HG02981 (cell line): ENCODE data around the gene DTNBP1.

Experiments used
- ATAC-seq: cut with Tn5 transposase; IDR thresholded peaks from one replicate; pipeline ENCODE4 v1.9.1; 2021; ENCODE audit warnings: mild to moderate bottlenecking, moderate library complexity; ENCODE audit not compliant: unreplicated experiment

The DTNBP1 gene

GRCh38 chr6:15662326-15663129 is at the start of gene DTNBP1:
DTNBP1 (minus strand) TSS chr6:15663028; CDS start chr6:15662869, 159 bp downstream.
- peak; percentile 69 for ATAC-seq

DNA sequence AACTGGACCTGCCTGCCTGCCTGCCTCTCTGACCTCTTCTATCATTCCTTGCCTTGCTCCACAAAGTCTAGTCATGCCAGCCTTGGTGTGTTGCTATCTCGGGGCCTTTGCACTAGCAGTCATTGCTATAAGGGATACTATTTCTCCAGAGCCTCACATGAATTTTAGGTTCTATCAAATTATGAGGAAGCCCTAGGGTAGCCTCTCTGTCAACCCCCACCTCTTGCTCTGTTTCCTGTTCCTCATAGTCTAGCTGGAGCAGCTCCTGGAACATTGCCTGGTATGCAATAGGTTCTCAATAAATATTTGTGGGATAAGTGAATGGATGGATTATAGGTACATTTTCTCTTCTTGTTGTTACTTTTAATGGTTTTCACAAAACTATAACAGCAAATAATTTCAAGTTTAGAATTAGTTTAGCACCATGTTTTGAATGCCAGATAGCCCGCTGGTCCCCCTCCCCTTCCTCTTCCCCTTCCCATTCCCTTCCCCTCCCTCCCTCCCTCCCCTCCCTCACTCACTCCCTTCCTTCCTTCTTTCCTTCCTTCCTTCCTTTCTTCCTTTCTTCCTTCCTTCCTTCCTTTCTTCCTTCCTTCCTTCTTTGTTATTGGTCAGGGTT is 46.9 kb upstream of the DTNBP1 start:
- ATAC-seq: no peak

- no peak for ATAC-seq
Measured at GRCh38 chr6:15708231-15708630, 45.4 kb upstream of the DTNBP1 start.

GRCh38 chr6:15705981-15706380 is 43.2 kb upstream of the DTNBP1 start:
- no peak for ATAC-seq

DNA sequence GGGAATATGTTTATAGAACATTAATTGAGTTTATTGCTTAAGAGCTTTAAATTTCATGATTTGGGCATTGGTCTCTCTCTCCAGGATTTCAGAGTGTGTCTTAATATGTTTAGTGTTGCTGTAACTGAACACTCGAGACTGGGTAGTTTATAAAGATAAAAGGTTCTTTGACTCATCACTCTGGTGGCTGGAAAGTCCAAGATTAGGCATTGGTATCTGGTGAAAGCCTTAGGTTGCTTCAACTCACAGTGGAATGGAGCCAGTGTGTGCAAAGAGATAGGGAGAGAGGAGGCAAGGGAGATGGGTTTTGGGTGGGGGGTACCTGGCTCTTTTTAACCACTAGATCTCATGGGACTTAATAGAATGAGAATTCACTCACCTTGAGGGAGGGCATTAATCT is 35.6 kb upstream of the DTNBP1 start:
- ATAC-seq: no peak

DNA sequence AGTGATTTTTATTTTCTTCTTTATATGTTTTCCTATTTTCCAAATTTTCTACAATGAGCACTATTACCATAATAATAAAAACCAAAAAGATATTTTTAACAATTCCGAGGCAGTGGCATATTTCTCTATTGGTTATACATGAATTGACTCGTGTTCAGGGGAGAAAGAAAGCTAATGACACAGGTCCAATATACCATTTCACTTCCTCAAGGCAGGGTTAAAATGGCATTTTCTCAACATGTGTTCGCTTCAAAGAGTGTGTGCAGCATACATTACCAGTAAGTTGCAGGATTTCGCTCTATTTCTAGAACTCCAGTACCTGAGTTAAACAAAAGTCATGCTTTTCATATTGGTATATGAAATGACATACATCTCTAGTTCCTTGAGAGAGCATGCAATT is 35.1 kb upstream of the DTNBP1 start:
- ATAC-seq: no peak

DNA sequence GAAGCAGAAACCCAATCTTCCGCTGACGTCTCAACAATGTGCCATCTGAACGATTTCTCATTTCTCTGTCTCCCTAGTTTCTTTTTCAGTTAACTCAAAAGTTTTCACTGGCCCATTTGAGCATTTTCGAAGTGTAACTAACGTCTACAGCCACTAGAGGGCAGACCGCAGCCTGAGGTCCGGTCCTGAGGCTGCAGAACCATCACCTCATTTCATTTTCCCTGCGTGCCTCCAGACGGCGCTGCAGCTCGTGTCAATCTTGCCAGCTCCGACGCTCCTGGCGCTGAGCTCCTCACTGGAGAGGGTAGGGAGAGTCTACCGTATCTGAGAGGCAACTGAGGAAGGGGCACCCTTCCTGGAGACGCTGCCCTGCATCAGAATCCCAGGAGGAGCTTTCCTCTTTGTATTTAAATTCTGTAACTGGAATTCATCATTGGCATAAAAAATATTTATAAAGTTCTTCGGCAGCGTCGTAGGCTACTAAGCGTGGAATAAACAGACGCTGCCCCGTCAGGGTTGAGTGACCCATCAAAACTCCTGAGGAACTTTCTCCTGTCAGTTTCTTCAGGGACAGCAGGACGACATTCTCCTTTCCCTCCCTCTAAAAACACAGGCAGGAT is 28.5 kb upstream of the DTNBP1 start:
- ATAC-seq: peak; percentile 96

GRCh38 chr6:15690510-15690909 is 27.7 kb upstream of the DTNBP1 start:
- ATAC-seq: no peak

DNA sequence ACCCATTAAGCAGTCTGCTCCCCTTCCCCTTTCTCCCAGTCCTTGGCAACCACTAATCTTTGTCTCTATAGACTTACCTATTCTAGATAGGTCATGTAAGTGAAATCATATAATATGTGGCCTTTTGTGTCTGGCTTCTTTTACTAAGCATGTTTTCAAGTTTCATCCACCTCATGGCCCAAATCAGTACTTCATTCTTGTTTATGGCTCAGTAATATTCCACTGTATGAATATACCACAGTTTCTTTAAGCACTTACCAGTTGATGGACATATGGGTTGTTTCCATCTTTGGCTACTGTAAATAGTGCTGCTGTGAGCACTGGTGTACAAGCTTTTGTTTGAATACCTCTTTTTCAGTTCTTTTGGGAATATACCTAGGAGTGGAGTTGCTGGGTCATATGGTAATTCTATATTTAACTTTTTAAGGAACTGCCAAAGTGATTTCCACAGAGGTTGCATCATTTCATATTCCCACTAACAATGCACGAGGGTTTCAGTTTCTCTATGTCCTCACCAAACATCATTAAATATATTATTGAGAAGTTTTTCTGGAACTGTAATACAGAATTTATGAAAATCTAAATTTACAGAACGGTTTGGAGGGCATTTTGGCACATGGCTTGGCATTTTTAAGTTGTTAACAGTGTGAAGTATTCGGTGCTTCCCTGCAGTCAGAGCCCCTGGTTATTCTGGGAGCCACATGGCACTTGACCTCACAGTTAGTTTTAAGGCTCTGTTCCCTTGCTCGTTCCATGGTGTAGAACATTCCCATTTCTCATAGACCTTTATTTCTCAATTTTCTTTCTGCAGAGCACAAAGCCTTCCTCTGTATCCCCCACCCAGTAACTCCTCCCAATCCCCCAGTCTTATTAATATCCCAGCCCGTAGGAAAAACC is 27.0 kb upstream of the DTNBP1 start:
- no peak for ATAC-seq

DNA sequence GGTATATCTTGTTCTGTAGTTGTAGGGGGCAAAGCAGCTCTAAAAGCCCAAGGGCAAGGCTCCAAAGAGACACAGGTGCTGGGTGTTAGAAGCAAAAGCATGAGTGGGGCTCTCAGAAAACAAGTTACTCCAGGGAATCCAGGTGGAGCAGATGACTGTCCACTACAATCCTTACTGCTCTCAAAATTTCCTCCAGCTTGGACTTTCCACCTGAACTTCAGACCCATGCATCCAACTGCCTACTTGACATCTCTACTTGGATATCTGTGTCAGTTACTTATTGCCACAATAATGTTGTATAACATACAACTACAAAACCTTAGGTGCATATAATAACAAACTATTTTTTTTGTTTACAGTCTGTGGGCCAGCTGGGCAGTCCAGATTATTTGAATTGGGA is 22.8 kb upstream of the DTNBP1 start:
- ATAC-seq: no peak

- ATAC-seq: no peak
Measured at GRCh38 chr6:15682965-15683822, 20.4 kb upstream of the DTNBP1 start.

DNA sequence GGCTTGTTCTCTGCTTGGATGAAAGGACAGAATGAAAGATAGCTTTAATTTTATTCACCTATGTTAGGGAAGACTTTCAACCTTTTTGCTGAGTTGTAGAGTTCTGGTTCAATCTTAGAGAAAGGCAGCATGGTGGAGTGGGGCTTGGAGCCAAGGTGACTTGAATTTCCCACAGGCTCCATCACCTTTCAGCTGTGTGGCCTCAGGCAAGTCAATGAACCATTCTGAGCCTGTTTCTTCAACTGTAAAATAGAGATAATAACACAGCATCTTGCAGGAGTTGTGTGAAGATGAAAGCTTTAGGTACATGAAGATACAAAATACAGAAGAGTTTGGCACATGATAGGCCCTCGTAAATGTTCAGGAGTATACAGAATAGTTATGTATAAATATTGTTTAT is 19.1 kb upstream of the DTNBP1 start:
- ATAC-seq: no peak

DNA sequence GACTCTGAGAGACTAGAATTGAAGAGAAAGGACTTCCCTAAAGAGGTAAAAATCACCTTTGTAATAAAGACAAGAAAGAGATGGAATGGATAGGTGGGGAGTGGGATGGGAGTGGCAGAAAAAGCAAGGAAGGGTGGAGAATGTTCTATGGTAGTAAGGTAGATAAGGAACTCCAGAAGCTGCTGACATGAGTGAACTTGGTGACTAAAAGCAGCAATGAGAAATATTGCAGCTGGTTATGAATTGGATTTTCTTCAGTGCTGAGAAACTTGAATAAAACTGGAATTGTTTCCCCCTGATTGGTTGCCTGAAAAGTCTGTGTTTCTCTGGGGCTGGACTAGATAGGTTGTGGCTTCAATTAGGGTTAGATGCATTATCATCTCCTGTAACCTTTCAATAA is 15.7 kb upstream of the DTNBP1 start:
- ATAC-seq: no peak

- no peak for ATAC-seq
Measured at GRCh38 chr6:15677822-15678221, 15.0 kb upstream of the DTNBP1 start.

DNA sequence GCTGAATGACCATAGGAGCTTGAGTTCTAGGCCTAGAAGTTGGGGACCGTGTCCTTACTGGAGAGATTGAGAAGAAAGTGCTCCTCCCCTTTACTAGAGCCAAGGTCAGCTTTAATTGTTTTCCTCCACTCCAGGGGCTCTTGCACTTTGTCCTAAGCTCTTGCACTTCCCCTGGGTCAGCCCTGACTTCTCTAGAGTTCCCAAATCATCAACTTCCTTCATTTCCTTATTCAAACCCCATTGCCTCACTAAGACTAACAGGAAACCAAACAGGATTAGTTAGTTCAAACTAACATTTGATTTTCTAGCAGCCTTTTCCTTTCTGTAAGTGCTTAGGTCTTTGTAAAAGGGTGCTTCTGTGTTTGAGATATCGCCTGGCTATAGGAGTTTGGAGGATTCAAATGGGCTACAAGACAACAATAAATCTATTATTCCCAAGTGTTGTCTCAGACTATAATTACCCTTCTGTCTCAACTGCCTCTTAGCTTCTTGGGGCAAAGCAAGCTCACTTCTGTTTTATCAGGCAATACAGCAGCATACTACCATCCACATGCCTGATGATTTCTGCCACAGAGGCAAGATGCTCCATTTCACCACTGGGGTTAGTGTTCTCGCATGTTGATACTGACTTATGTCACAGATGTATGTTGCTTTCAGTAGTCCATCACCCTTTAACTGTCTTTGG is 12.8 kb upstream of the DTNBP1 start:
- ATAC-seq: no peak

DNA sequence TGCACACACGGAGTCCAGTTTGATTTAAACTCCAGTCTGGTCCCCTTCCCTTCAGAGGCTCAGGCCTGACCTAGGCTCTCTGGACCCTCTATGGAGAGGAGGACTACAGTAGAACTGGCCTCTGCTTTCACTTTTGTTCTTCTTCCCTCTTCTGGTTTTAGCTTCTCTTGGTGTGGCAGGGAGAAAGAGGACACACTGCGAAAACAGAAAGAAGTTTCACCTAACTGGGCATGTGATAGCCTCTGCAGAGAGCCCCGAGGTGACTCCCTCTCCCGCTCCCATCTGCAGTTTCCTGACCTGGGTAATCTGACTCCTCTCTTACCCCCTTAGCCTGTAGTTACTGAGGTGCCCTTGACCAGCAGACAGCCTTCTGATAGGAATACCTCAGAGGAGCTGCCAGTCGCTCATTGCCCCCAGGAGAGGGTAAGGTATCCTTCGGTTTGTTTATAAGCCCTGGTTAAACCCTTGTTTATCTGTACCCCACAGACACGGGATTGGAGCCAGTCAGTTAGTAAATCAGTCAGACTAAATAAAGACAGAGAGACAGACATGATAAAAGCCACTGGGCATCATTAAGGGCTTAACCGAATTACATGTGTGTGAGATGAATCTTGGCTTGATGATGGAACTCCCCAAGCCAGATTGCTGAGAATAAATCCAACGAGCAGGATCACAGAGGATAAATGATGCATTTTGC is 12.0 kb upstream of the DTNBP1 start:
- no peak for ATAC-seq

DNA sequence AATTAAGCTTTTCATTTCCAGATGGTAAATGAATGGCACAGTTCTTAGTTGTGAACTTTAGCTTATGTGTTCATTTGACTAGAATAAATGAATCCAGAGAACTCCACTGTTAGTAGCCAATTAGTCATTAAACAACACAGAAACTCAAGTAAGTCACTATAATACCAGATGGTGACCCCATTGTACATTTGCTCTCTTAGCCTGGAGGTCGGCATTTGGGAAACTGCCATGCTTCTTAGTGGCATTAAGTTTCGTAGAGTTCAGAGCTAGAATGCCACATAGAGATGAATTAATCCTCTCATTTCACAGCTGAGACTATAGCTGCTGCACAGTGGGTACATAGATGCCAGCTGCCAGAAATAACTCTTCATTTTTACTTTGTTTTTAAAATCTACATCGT is 10.8 kb upstream of the DTNBP1 start:
- no peak for ATAC-seq

DNA sequence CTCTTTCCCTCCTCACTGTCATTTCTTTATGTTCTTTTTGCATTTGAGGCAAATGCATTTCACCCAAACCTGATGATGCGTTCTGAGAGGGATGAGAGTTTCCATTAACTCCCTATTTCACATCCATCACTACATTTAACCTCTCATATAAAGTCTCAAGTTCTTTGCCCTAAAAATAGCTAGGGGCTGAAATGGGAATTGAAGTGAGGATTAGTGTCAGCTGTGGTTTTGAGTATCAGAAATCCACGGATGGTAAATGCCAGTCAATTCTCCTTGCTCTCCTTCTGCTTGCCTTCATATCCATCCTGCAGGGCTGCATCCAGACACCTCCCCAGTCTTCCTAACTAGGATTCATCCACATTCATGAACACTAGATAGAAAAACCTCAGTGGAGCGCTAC is 10.0 kb upstream of the DTNBP1 start:
- no peak for ATAC-seq

DNA sequence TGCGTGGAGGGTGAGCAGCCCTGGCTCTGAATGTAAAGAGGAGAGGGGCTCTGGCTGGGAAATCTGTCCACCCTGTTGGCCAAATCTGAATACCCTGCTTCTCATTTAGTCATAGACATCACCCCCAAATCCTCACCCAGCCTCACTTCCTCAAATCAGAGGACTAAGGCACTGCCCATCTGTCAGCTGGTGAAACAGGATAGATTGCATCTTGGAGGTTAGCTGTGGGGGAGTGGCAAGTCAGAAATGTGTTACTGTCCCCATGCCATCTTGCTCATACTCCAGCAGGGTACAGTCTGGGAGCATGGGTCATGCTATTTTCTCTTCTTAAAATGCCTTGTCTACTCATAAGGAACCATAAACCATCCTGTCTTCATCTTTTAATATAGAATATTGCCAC is 9.5 kb upstream of the DTNBP1 start:
- ATAC-seq: no peak
